ENCODE results near the gene SLC4A4.

Gene SLC4A4

GRCh38 chr4:71338846-71339593 is at the start of gene SLC4A4:
Gene SLC4A4, plus strand, starts transcription at chr4:71339020.
- no peak for DNase-seq (ENCODE audit: low read depth in 1 of 2, low spot score in 1 of 2)

- no peak for DNase-seq (ENCODE audit: low read depth in 1 of 2, low spot score in 1 of 2)
Measured at GRCh38 chr4:71290074-71290473, 48.7 kb upstream of the SLC4A4 start.

DNA sequence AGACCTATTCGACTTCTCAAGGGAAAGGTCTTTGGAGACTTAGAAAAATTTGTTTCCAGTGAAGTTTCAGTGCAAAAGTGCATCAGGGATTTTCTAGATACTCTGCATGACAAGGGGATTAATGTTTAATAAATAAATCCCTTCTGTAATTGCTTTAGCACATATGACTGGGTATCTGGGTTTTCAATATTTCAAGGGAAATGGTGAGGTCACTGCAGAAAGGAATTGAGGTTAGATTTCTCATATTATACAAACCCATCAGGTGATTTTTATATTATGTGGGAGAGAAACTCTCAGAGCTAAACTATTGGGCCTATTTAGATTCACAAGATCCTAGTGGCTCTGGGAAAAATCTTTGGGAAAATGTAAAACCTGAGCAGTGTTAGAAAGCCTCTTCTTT is 48.3 kb upstream of the SLC4A4 start:
- no peak for DNase-seq (ENCODE audit: low read depth in 1 of 2, low spot score in 1 of 2)

DNA sequence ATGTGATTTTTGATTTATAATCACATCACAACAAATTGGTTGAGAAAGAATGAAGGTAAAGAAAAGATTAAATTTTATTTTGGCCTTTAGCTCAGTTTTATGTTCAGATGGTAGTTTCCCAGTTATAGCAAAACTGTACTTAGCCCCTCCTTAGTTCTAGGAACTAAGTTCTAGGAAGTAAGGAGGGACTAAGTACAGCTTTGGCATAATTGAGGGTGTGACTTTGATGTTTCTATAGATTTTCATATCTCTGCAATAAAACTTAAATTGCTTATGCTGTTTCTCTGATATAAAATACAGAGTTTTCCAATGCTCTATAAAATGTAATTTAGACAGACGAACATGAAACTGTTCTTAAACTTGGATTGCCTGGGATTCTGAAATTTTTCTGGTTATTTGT is 46.6 kb upstream of the SLC4A4 start:
- no peak for DNase-seq (ENCODE audit: low read depth in 1 of 2, low spot score in 1 of 2)

DNA sequence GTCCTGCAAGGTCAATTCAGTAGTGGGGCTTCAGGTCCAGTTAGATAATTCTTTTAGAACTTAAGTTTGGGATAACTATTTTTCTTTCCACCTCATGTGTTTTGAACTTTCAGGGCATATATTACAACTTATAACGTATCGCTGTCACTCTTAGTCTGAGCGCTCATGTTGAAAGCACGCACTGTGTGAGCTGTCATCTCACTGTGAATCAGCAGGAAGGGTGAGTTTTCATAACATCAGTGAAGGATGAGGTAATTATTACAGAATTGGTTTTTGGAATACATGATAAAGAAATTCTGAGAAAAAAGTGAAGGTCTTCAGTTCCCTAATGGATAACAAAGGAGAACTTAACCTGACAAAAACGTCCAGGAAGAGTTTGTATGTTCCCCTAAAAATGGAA is 45.1 kb upstream of the SLC4A4 start:
- no peak for DNase-seq (ENCODE audit: low read depth in 1 of 2, low spot score in 1 of 2)

DNA sequence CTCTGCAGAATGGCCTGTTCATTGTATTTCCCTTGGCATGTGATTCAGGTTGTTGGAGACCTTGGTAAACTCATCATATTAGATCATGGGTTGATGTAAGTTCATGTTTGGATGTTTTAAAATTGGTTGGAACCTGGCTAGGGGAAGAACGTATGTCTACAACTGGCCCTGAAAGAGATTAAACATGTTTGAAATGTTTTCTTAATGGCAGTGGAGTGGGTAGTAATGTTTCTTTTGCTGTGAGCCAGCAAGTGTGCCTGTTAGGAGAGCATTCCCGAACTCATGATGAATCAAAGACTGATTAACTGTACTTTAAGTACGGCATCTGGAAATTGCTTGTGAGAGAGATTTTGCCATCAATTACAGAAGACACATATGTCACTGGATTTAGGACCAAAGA is 44.5 kb upstream of the SLC4A4 start:
- no peak for DNase-seq (ENCODE audit: low read depth in 1 of 2, low spot score in 1 of 2)

GRCh38 chr4:71296945-71297344 is 41.9 kb upstream of the SLC4A4 start:
- no peak for DNase-seq (ENCODE audit: low read depth in 1 of 2, low spot score in 1 of 2)

DNA sequence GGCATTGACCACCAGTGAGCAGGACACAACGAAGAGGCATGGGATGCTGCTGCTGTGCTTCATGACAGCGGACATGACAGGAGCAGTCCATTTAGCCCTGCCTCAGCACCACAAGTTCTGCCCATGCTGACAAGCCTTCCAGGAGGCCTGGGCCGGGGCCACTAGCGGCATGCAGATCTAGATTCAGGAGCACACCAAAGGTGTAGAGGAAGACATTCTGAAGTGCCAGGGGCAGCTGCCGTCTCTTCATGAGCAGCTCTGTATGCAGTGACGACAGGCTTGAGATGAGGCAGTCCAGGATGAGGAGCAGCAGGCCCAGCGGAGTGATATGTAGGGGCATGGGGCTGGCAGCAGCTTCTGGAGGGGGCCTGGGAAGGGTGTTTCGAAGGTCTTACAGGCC is 38.5 kb upstream of the SLC4A4 start:
- DNase-seq (ENCODE audit: low read depth in 1 of 2, low spot score in 1 of 2): no peak

GRCh38 chr4:71300964-71301363 is 37.9 kb upstream of the SLC4A4 start:
- no peak for DNase-seq (ENCODE audit: low read depth in 1 of 2, low spot score in 1 of 2)

DNA sequence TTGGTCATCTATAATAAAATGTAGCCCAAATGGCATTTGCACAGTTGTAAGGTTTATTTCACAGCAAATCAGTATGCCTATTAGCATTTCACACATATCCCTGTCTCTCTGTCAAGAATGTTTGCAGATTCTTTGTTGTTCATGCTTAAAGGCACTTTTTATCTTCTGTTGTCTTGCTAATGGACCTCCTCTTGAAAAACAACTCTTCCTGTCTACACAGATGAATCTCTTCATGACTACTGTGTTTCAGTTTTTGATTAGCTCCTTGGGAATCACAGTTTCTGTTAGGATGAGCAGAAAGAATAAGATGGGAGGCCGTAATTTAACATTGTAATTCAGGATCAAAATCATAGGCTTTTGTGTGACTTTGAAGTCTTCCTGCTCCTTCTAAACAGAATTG is 35.5 kb upstream of the SLC4A4 start:
- no peak for DNase-seq (ENCODE audit: low read depth in 1 of 2, low spot score in 1 of 2)

DNA sequence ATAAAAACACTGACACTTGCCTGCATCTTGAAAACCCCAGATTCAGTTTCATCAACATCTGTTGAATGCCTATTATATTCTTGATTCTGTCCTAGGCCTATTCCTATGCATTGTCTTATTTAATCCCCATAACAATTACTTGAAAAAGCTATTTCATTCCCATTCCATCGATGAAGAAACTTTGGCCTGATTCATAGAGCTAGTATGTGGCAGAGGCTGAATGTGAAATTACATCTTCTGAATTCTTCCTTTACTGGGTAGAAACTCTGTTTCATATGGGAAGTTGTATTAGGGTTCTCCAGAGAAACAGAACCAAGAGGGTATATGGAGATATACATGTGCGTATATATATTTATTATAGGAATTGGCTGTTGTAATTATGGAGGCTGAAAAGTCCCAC is 35.0 kb upstream of the SLC4A4 start:
- DNase-seq (ENCODE audit: low read depth in 1 of 2, low spot score in 1 of 2): no peak

- DNase-seq (ENCODE audit: low read depth in 1 of 2, low spot score in 1 of 2): no peak
Measured at GRCh38 chr4:71304289-71304850, 34.5 kb upstream of the SLC4A4 start.

DNA sequence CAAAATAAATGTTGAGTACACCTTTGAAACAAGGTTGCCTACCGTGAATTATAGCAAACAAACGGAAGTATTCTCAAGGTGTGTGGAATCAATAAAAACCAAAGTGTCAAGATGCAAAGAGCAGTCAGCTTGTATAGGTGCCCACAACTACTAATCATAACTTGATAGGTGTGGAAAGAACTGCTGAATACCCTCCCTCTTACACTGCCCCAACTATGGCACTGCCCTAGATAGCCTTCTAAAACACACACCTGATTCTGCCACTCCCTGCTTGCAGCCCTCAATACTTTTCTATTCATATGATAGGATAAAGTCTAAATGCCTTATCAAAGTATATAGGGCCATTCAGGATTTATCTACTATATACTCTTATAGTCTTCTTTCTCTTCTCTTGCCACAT is 31.1 kb upstream of the SLC4A4 start:
- DNase-seq (ENCODE audit: low read depth in 1 of 2, low spot score in 1 of 2): no peak

- no peak for DNase-seq (ENCODE audit: low read depth in 1 of 2, low spot score in 1 of 2)
Measured at GRCh38 chr4:71322425-71322824, 16.4 kb upstream of the SLC4A4 start.

DNA sequence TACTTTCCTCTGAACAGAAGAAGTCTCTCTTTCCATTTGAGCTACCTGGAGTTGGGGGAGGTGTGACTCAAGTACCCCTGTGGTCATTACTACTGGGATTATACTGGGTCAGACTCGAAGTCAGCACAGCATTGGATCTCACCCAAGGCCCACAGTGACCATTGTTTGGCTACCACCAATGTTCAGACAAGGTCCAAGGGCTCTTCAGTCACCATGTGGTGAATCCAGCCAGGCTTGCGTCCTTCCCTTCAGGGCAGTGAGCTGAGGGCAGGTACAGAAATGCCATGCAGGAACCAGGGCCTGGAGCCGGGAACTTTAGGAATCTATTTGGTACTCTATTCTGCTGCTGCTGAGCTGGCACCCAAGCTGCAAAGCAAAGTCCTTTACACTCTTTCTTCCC is 5.5 kb upstream of the SLC4A4 start:
- no peak for DNase-seq (ENCODE audit: low read depth in 1 of 2, low spot score in 1 of 2)

- no peak for DNase-seq (ENCODE audit: low read depth in 1 of 2, low spot score in 1 of 2)
Measured at GRCh38 chr4:71333960-71334359, 4.9 kb upstream of the SLC4A4 start.

DNA sequence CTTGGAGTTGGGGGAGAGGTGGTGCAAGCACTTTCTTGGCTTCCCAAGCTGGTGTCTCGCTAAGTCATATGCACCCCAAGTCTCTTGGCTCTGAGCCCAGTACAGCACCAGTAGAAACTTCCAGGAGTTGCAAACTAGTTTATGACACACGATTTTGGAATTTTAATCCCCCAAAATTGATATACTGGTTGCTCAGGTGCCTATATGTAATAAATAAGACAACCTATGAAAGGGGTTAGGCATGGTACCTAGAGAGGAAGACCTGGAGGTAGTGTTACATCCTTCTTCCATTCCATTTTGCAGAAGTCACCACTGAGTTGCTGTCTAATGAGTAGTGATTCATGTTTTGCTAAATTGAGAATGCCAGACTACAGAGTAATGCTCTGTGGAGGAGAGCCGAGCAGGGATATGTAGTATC is 4.3 kb upstream of the SLC4A4 start:
- DNase-seq (ENCODE audit: low read depth in 1 of 2, low spot score in 1 of 2): no peak

DNA sequence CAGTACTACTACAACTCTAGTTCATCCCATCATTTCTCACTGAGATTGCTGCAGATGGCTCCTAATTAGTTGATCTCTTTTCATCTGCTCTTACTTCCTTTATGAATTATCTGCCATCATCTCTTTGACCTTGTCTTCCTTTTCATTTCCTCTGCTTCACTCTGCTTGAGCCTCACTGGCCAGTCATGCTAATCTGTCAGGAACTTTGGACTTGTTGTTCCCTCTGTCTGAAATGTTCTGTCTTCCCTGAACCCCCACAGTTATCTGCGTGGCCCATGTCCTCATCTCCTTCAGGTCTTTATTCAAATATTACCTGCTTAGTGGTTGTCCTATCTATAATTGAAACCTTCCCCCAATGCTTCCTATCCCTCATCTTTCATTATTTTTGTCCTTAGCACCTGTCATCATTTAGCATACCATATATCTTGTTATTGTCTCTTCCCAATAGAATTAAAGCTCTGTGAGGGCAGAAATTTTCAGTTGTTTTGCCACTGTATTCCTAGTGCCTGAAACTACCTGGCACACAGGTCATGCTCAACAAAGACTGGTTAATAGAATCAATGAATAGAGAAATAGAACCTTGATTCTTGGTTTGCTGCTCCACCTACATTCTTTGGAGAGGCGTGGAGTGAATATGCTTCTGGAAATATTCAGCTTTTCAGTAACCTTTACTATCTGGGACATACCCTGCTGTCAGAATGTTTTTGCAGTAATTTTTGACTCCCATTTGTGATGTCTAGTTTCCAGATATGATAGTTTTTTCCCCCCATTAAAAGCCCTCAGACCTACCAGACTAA is 5.0 kb downstream of the SLC4A4 start:
- no peak for DNase-seq (ENCODE audit: low read depth in 1 of 2, low spot score in 1 of 2)

GRCh38 chr4:71346710-71347109 is 7.9 kb downstream of the SLC4A4 start:
- DNase-seq (ENCODE audit: low read depth in 1 of 2, low spot score in 1 of 2): no peak

- DNase-seq (ENCODE audit: low read depth in 1 of 2, low spot score in 1 of 2): no peak
Measured at GRCh38 chr4:71348586-71348985, 9.8 kb downstream of the SLC4A4 start.

- no peak for DNase-seq (ENCODE audit: low read depth in 1 of 2, low spot score in 1 of 2)
Measured at GRCh38 chr4:71355045-71355444, 16.2 kb downstream of the SLC4A4 start.

DNA sequence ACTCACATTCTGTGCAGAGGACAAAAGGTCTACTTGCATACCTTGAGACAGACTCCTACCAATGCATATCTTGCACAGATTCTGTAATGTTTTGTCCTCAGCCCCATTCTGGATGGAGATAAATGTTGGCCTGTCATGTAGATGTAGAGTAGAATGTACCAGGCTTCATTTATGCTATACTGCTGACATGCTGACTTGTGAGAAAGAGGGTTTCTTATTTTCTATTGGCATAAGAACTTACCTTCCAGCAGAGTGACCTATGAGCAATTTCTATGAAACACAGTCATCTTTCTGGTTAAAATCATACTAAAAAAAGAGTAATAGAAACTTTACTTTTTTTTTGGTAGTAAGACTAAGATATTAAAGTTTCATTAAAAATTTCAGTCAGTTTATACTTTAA is 17.2 kb downstream of the SLC4A4 start:
- DNase-seq (ENCODE audit: low read depth in 1 of 2, low spot score in 1 of 2): no peak
